ENCODE measurements around the gene TGDS.
"Not testable (repeated sequence)": the region's sequence is repeated elsewhere in the genome, so short reads cannot be mapped to it uniquely, and the experiment has no call there.

Gene TGDS

GRCh38 chr13:94550062-94550738 is 45.8 kb downstream of the TGDS start:
- H3K27me3 Mint-ChIP-seq = peaks cover 5% of the 10 kb centered on the region
- peaks cover 20% of the 10 kb centered on the region for H3K4me1 Mint-ChIP-seq
- peaks cover 5% of the 10 kb centered on the region for H3K36me3 Mint-ChIP-seq (ENCODE audit: low read depth)
- ATAC-seq = peak; percentile 3
- H3K27ac Mint-ChIP-seq = peak overlapping the region; percentile 96
- no peaks in the 10 kb centered on the region for H3K9me3 Mint-ChIP-seq
- no peak for DNase-seq
- H3K4me3 Mint-ChIP-seq = peak overlapping the region; percentile 88

GRCh38 chr13:94549232-94550061 is 46.5 kb downstream of the TGDS start:
- H3K27me3 Mint-ChIP-seq = peaks cover 5% of the 10 kb centered on the region
- H3K36me3 Mint-ChIP-seq (ENCODE audit: low read depth) = peaks cover 5% of the 10 kb centered on the region
- ATAC-seq (peak; percentile 97), DNase-seq (peak; percentile 93)
- H3K4me3 Mint-ChIP-seq = peak overlapping the region; percentile 88
- peak overlapping the region; percentile 96 for H3K27ac Mint-ChIP-seq
- H3K9me3 Mint-ChIP-seq = no peaks in the 10 kb centered on the region
- H3K4me1 Mint-ChIP-seq = peaks cover 20% of the 10 kb centered on the region

DNA sequence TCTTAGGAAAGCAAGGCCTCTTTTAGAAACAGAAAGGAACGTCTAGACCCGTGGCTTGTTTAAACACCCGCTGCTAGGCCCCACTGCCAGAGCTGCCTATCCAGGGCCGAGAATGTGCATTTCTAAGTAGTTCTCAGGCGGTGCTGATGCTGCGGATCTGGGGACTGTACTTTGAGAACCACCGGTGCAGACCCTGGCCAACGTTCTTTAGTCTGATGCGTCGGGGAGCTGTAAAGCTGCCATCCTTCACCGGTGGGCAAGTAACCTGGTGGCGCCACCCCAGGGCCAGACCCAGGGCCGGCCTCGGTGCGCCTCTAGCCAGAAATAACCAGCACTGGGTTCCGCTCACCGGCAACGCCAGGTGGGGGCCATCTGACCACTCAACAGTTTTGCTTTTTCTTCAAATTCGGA is 47.1 kb downstream of the TGDS start:
- DNase-seq (no peak), ATAC-seq (peak; percentile 42)
- peaks cover 26% of the 10 kb centered on the region for H3K4me1 Mint-ChIP-seq
- peaks cover 5% of the 10 kb centered on the region for H3K27me3 Mint-ChIP-seq
- H3K27ac Mint-ChIP-seq = peak overlapping the region; percentile 96
- H3K4me3 Mint-ChIP-seq = peak overlapping the region; percentile 88
- H3K36me3 Mint-ChIP-seq (ENCODE audit: low read depth) = peaks cover 5% of the 10 kb centered on the region
- H3K9me3 Mint-ChIP-seq = no peaks in the 10 kb centered on the region

GRCh38 chr13:94548382-94548781 is 47.6 kb downstream of the TGDS start:
- peak overlapping the region; percentile 88 for H3K4me3 Mint-ChIP-seq
- peaks cover 5% of the 10 kb centered on the region for H3K27me3 Mint-ChIP-seq
- peak overlapping the region; percentile 96 for H3K27ac Mint-ChIP-seq
- ATAC-seq (no peak), DNase-seq (no peak)
- H3K4me1 Mint-ChIP-seq = peaks cover 29% of the 10 kb centered on the region
- H3K36me3 Mint-ChIP-seq (ENCODE audit: low read depth) = peaks cover 5% of the 10 kb centered on the region
- no peaks in the 10 kb centered on the region for H3K9me3 Mint-ChIP-seq

GRCh38 chr13:94546061-94546839 is 49.7 kb downstream of the TGDS start:
- Mint-ChIP-seq H3K4me1 (peaks cover 33% of the 10 kb centered on the region), H3K27ac (no peak overlapping the region), H3K36me3 (ENCODE audit: low read depth) (peaks cover 5% of the 10 kb centered on the region), H3K27me3 (peaks cover 5% of the 10 kb centered on the region), H3K9me3 (no peaks in the 10 kb centered on the region), H3K4me3 (no peak overlapping the region)
- DNase-seq (no peak), ATAC-seq (no peak)

DNA sequence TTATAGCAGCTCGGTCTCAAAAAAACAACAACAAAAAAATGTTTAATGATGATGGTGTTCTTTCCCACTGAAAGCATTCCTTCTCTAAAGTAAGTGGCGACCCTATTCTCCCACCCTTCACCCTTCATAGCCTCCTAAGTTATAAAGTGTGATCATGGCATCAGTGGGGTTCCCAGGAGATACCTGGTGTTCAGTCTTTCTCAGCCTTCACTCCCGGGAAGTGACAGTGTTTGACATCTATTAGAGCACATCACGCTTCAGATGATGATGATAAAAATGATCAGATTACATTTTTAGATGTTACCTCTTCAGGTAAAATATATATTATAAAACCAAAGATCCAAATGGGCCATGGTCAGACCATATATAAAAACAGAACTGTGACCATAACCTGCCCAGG is 51.0 kb downstream of the TGDS start:
- no peak for ATAC-seq
- no peaks in the 10 kb centered on the region for H3K9me3 Mint-ChIP-seq
- no peak overlapping the region for H3K27ac Mint-ChIP-seq
- peaks cover 28% of the 10 kb centered on the region for H3K4me1 Mint-ChIP-seq
- DNase-seq = no peak
- H3K36me3 Mint-ChIP-seq (ENCODE audit: low read depth) = peaks cover 5% of the 10 kb centered on the region
- no peak overlapping the region for H3K4me3 Mint-ChIP-seq
- peaks cover 5% of the 10 kb centered on the region for H3K27me3 Mint-ChIP-seq

DNA sequence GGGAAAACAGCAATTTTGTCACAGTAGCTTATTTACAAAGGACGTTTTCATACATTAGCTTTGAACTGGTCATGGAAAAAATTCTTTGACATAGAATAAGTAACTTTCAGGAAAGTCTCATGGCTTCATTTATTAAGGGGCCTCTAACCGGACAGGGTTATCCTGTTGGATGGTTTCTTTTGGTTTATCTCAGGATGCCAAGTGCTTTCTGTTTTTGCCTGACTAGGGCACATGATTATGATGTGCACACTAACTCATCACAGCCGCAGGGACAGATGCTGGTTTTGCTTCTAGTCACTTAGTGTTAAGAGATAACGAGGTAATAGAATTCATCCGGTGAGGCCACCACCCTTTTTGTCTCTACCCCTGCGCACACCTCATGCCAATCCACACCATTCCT is 53.0 kb downstream of the TGDS start:
- Mint-ChIP-seq H3K4me3 (peak overlapping the region; percentile 12), H3K9me3 (no peaks in the 10 kb centered on the region), H3K4me1 (peaks cover 16% of the 10 kb centered on the region), H3K36me3 (ENCODE audit: low read depth) (no peaks in the 10 kb centered on the region), H3K27ac (no peak overlapping the region), H3K27me3 (no peaks in the 10 kb centered on the region)
- ATAC-seq (no peak), DNase-seq (no peak)

DNA sequence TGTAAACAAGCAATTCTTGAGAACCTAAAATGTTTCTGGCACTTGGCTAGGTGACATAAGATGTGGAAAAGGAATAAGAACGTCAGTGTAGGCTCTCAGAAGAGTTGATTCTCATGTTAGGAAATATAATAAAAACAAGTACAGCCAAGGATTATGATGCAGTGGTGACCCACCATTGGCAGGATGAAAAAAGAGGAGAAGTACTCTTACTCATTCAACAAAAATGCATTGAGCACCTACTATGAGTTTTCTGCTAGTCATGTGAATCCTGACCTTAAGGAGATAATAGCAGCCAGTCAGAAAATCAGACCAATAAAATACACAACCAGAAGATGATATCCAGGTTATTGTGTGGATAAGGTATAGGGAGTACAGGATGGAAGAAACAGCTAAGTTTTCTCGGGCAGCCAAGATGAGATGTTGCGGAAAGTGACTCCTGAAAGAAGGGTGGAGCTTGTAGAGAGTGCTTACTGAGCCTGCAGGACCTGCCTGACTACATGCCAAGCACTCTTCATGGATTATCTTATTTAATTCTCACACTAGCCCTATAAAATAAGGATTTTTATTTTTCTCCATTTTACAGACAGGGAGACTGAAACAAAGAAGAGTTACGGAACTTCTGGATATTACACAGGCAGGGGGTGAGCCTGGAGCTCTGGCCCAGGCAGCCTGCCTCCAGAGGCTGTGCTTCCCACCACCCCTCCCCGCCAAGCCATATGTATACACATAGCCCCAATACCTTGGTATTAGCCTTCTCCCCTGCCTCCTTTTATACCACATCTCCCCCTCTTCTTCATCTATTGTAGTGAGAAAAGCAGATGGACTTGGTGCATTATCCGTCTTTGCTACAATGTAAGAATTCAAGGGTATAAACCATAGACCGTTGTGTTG is 58.0 kb downstream of the TGDS start:
- H3K4me3 Mint-ChIP-seq = no peak overlapping the region
- no peaks in the 10 kb centered on the region for H3K27me3 Mint-ChIP-seq
- H3K4me1 Mint-ChIP-seq = peaks cover 8% of the 10 kb centered on the region
- no peaks in the 10 kb centered on the region for H3K36me3 Mint-ChIP-seq (ENCODE audit: low read depth)
- H3K9me3 Mint-ChIP-seq = no peaks in the 10 kb centered on the region
- ATAC-seq = no peak
- no peak for DNase-seq
- no peak overlapping the region for H3K27ac Mint-ChIP-seq

DNA sequence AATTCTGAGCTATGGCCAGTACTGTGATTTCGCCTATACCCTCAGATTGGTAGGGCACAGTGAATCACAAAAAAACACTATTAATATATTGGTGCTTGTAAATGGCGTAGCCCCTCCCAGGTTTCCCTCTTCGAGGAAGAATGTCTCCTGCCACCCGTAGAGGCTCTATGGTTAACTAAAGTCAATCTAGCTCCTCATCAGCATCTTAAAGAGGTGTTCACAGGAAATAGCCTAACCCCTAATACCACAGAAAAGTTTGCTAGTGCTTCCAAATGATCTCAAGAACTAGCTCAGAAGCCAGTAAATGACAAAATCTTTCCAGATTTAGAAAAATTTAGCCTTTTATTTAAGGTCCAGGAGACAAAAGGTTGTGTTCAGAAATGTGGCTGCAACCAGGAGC is 60.2 kb downstream of the TGDS start:
- Mint-ChIP-seq H3K4me1 (peaks cover 8% of the 10 kb centered on the region), H3K4me3 (no peak overlapping the region), H3K27me3 (no peaks in the 10 kb centered on the region), H3K36me3 (ENCODE audit: low read depth) (no peaks in the 10 kb centered on the region), H3K9me3 (no peaks in the 10 kb centered on the region), H3K27ac (no peak overlapping the region)
- ATAC-seq (peak; percentile 28), DNase-seq (no peak)

DNA sequence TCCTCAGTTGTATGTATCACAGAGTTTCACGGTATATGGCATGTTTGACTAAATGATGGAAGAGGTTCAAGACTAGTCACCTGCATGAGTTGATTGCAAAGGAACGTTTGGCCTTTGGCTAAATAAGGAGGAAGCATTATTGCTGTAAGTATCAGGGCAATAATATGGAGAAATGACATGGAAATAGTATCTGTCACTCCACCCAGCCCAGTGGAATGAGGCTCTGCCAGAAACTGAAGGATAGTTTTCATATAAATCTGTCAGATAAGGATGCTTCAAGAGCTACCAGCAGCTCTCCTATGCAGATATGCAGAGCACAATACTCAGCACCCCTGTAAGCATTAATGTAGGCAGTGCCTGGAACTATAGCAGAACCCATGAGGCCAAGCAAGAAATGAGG is 60.7 kb downstream of the TGDS start:
- Mint-ChIP-seq H3K9me3 (no peaks in the 10 kb centered on the region), H3K27ac (no peak overlapping the region), H3K27me3 (no peaks in the 10 kb centered on the region), H3K4me1 (peaks cover 8% of the 10 kb centered on the region), H3K4me3 (no peak overlapping the region), H3K36me3 (ENCODE audit: low read depth) (no peaks in the 10 kb centered on the region)
- ATAC-seq (no peak), DNase-seq (no peak)

- H3K9me3 Mint-ChIP-seq = no peaks in the 10 kb centered on the region
- ATAC-seq (no peak), DNase-seq (no peak)
- no peak overlapping the region for H3K4me3 Mint-ChIP-seq
- H3K4me1 Mint-ChIP-seq = peaks cover 8% of the 10 kb centered on the region
- H3K27ac Mint-ChIP-seq = no peak overlapping the region
- no peaks in the 10 kb centered on the region for H3K36me3 Mint-ChIP-seq (ENCODE audit: low read depth)
- no peaks in the 10 kb centered on the region for H3K27me3 Mint-ChIP-seq
Observed at GRCh38 chr13:94534166-94534565, 61.8 kb downstream of the TGDS start.

- H3K4me3 Mint-ChIP-seq; H3K36me3 Mint-ChIP-seq (ENCODE audit: low read depth); H3K9me3 Mint-ChIP-seq; ATAC-seq; H3K27ac Mint-ChIP-seq; H3K27me3 Mint-ChIP-seq; H3K4me1 Mint-ChIP-seq; DNase-seq: not testable (repeated sequence)
Observed at GRCh38 chr13:94532278-94532677, 63.7 kb downstream of the TGDS start.

DNA sequence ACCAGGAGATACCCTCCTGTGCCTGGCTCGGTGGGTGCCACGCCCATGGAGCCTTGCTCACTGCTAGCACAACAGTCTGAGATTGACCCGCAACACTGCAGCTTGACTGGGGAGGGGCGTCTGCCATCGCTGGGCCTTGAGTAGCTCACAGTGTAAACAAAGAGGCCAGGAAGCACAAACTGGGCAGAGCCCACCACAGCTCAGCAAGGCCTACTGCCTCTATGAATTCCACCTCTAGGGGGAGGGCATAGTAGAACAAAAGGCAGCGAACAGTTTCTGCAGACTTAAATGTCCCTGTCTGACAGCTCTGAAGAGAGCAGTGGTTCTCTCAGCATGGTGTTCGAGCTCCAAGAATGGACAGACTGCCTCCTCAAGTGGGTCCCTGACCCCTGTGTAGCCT is 69.0 kb downstream of the TGDS start:
- H3K27ac Mint-ChIP-seq; H3K4me1 Mint-ChIP-seq; H3K36me3 Mint-ChIP-seq (ENCODE audit: low read depth); H3K4me3 Mint-ChIP-seq; DNase-seq; ATAC-seq; H3K27me3 Mint-ChIP-seq; H3K9me3 Mint-ChIP-seq: not testable (repeated sequence)

DNA sequence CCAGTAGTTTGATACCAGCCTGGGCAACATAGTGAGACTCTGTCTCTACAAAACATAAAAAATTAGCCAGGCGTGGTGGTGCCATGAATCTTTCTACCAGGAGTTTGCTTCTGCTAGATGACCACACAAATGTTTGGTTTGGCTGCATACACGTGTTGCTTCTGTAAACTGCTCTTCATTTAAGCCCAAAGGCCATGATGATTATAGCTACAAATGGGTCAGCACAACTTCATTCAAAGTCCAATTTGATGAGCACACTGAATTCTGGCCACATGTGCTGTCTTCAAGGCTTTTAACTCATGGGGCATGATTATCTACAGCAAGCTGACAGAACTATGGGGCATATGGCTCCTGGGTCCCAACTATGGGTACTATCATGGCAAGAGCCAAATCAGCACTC is 70.2 kb downstream of the TGDS start:
- no peaks in the 10 kb centered on the region for H3K27me3 Mint-ChIP-seq
- no peak overlapping the region for H3K4me3 Mint-ChIP-seq
- ATAC-seq (no peak), DNase-seq (no peak)
- no peak overlapping the region for H3K27ac Mint-ChIP-seq
- peaks cover 2% of the 10 kb centered on the region for H3K36me3 Mint-ChIP-seq (ENCODE audit: low read depth)
- no peaks in the 10 kb centered on the region for H3K4me1 Mint-ChIP-seq
- H3K9me3 Mint-ChIP-seq = no peaks in the 10 kb centered on the region

Measured in activated naive CD8-positive, alpha-beta T cell treated with anti-CD3 and anti-CD28 coated beads, Interleukin-2, amount 50 U/mL, for 24 hours (primary cell).